ENCODE data around the gene PHB1. TPM values are rescaled to one million over a fixed set of nuclear protein-coding genes. Genes with fewer than 3 reads are reported as not detected.

Gene PHB1
- total RNA-seq, 4 donors from 2014 or later, result 98.7 to 108 (median 102) TPM

GRCh38 chr17:49442041-49442440 is 27.4 kb upstream of the PHB1 start:
- Histone ChIP-seq H3K36me3 (no peaks in the 10 kb centered on the region), H3K27ac (no peak overlapping the region), H3K4me3 (no peak overlapping the region), H3K27me3 (peaks cover 74% of the 10 kb centered on the region), H3K4me1 (no peaks in the 10 kb centered on the region), H3K9me3 (no peaks in the 10 kb centered on the region)
- TF ChIP-seq, protein P1, sequence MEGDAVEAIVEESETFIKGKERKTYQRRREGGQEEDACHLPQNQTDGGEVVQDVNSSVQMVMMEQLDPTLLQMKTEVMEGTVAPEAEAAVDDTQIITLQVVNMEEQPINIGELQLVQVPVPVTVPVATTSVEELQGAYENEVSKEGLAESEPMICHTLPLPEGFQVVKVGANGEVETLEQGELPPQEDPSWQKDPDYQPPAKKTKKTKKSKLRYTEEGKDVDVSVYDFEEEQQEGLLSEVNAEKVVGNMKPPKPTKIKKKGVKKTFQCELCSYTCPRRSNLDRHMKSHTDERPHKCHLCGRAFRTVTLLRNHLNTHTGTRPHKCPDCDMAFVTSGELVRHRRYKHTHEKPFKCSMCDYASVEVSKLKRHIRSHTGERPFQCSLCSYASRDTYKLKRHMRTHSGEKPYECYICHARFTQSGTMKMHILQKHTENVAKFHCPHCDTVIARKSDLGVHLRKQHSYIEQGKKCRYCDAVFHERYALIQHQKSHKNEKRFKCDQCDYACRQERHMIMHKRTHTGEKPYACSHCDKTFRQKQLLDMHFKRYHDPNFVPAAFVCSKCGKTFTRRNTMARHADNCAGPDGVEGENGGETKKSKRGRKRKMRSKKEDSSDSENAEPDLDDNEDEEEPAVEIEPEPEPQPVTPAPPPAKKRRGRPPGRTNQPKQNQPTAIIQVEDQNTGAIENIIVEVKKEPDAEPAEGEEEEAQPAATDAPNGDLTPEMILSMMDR (IDR thresholded peaks at IDR 0.05), result no peak
- no peak for TF ChIP-seq EP300 (IDR thresholded peaks at IDR 0.05)
- no peak for TF ChIP-seq POLR2A (IDR thresholded peaks at IDR 0.05)
- no peak for TF ChIP-seq POLR2AphosphoS5 (IDR thresholded peaks at IDR 0.05)
- no peak for ATAC-seq
- WGBS, 2 donors (ENCODE audit: low coverage in 1 of 2), result 86 to 97% methylated on average over 5 to 7 of the region's 9 CpGs

DNA sequence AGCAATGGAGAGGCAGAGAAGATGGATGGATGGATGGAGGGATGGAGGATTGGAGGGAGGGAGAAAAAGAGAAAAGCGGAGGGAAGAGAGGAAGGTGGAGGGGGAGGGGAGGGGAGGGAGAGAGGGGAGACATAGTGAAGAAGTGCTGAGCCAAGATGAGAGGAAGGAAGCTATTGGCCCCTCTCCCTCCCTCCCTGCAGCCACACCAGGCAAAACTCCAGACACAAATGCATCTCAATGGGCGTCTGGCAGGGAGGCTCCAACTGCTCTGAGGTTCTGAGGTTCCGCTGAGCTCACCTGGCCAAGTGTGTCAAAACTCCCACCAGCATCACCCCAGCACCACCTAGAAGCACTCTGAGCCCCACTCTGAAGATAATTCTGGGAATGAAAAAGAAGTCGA is 26.9 kb upstream of the PHB1 start:
- no peaks in the 10 kb centered on the region for H3K9me3 ChIP-seq
- no peak overlapping the region for H3K27ac ChIP-seq
- H3K27me3 ChIP-seq, result peaks cover 74% of the 10 kb centered on the region
- H3K4me1 ChIP-seq, result no peaks in the 10 kb centered on the region
- no peak overlapping the region for H3K4me3 ChIP-seq
- TF ChIP-seq, protein P1 (IDR thresholded peaks at IDR 0.05), result no peak
- TF ChIP-seq POLR2AphosphoS5 (IDR thresholded peaks at IDR 0.05) (no peak), POLR2A (IDR thresholded peaks at IDR 0.05) (no peak), EP300 (IDR thresholded peaks at IDR 0.05) (no peak)
- no peak for ATAC-seq
- no peaks in the 10 kb centered on the region for H3K36me3 ChIP-seq
- WGBS, 2 donors (ENCODE audit: low coverage in 1 of 2), result 50 to 83% methylated on average over 1 to 3 of the region's 4 CpGs

DNA sequence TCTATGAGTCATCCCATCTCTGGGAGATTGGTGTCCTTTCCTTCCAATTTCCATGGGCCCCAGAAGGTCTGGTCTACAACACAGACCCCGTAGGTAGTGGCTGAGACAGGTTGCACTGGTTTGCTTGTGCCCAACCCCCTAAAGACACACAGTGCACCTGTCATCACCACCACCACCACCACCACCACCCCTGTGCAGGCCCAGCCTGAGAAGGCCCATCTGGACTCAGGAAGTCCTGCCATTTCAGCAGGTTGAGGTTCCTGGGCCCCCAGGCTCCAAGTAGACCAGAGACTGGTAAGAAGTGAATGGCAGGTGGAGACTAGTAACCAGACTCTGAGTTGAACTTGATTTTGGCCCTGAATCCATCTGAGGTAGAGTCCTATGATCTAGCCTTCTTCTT is 25.9 kb upstream of the PHB1 start:
- 83% methylated on average over 1 of the region's 1 CpG; no CpG with 5 or more reads in 1 of the 2 donors for WGBS, 2 donors (ENCODE audit: low coverage in 1 of 2)
- no peak for ATAC-seq
- peaks cover 74% of the 10 kb centered on the region for H3K27me3 ChIP-seq

DNA sequence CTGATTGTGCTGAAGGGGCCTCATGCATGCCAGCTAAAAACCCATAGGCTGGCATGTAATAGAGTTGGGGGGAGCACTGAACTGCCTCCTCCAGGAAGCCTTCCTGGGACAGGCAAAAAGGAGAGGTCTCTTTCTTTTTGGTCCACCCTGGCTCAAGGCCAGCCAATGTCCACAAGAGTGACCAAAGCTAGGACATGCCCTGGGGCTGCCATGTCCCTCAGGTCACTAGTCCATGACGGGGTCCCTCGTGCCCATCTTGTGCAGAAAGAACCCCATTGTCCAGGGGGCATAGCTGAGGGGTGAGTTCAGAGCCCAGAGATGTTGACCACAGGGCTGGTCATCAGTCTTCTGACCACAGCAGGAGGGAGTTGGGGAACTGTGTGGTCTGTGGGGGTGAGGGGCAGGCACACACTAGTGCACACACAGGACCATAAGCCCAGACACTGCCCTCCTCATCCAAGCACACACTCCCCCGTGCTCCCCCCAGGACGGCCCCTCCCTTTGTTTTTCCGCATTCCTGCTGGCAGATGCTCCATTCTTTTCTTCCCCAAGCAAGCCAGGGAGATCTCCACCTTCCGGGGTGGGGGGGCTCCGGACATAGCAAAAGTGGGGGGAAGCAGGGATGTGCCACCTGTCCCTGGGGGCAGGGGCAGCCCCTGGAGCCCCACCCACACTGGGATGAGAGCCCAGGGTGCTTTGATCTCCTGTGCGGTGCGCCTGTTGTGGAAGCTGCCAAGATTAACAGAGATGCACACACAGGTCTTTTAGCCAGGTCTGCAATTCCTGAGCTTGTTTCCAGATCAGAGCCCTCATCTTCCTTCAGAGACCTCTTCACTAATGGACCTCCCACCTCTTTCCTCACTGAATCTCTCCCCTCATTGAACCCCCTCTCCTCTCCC is 25.2 kb upstream of the PHB1 start:
- H3K27me3 ChIP-seq, result peaks cover 72% of the 10 kb centered on the region
- no peaks in the 10 kb centered on the region for H3K4me1 ChIP-seq
- TF ChIP-seq POLR2A (IDR thresholded peaks at IDR 0.05) (no peak), EP300 (IDR thresholded peaks at IDR 0.05) (no peak), POLR2AphosphoS5 (IDR thresholded peaks at IDR 0.05) (no peak)
- TF ChIP-seq, protein P1 (IDR thresholded peaks at IDR 0.05), result no peak
- WGBS, 2 donors (ENCODE audit: low coverage in 1 of 2), result 60% methylated on average over 2 of the region's 9 CpGs; no CpG with 5 or more reads in 1 of the 2 donors
- no peaks in the 10 kb centered on the region for H3K36me3 ChIP-seq
- no peak overlapping the region for H3K4me3 ChIP-seq
- no peak overlapping the region for H3K27ac ChIP-seq
- no peaks in the 10 kb centered on the region for H3K9me3 ChIP-seq
- ATAC-seq, result no peak

More for the DNA sequence above, 25.9 kb upstream of the PHB1 start:
- Histone ChIP-seq H3K4me1 (no peaks in the 10 kb centered on the region), H3K36me3 (no peaks in the 10 kb centered on the region), H3K27ac (no peak overlapping the region), H3K4me3 (no peak overlapping the region), H3K9me3 (no peaks in the 10 kb centered on the region)
- TF ChIP-seq, protein P1 (IDR thresholded peaks at IDR 0.05), result no peak
- no peak for TF ChIP-seq POLR2AphosphoS5 (IDR thresholded peaks at IDR 0.05)
- no peak for TF ChIP-seq POLR2A (IDR thresholded peaks at IDR 0.05)
- TF ChIP-seq EP300 (IDR thresholded peaks at IDR 0.05), result no peak

DNA sequence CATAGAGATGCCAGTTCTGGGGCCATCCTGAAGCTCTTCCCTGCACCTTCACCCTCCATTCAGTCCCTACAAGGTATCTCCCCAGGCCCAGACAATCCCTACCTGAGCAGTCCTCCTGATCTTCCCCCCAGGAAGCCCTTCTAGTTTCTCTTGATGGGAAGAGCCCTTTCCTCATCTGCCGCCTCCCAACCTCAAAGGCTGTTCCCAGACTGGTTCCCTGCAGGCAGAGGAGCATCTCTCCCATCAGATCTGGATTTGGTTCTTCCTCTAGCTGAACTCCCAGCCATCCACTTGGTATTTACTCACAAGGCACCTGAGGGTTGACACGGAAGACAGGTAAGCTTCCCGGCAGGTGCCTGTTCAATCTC is 24.6 kb upstream of the PHB1 start:
- ATAC-seq, result no peak
- Histone ChIP-seq H3K9me3 (no peaks in the 10 kb centered on the region), H3K27ac (no peak overlapping the region), H3K36me3 (no peaks in the 10 kb centered on the region), H3K27me3 (peaks cover 67% of the 10 kb centered on the region), H3K4me3 (no peak overlapping the region), H3K4me1 (no peaks in the 10 kb centered on the region)
- WGBS, 2 donors (ENCODE audit: low coverage in 1 of 2), result 100% methylated on average over 1 of the region's 3 CpGs
- TF ChIP-seq, protein P1 (IDR thresholded peaks at IDR 0.05), result no peak
- no peak for TF ChIP-seq EP300 (IDR thresholded peaks at IDR 0.05)
- no peak for TF ChIP-seq POLR2A (IDR thresholded peaks at IDR 0.05)
- TF ChIP-seq POLR2AphosphoS5 (IDR thresholded peaks at IDR 0.05), result no peak

Data from gastroesophageal sphincter (tissue), 4 donors.